Measurements from ENCODE around the gene OS9. TPM values are rescaled to one million over a fixed set of nuclear protein-coding genes. Genes with fewer than 3 reads are reported as not detected.

The OS9 gene
- total RNA-seq, 1 donor = 211 TPM

GRCh38 chr12:57730336-57731067, 36.6 kb downstream of the OS9 start:
- Histone ChIP-seq H3K4me2 (ENCODE audit: insufficient read depth, low read length) (no peak overlapping the region), H3K79me2 (ENCODE audit: insufficient read depth, low read length) (no peaks in the 10 kb centered on the region), H4K20me1 (ENCODE audit: insufficient read depth, low read length) (peaks cover 6% of the 10 kb centered on the region), H3K4me3 (ENCODE audit: insufficient read depth, low read length) (no peak overlapping the region), H3K27ac (ENCODE audit: low read depth, low read length) (no peak overlapping the region), H3K9me3 (ENCODE audit: low read depth, low read length) (no peaks in the 10 kb centered on the region), H3K36me3 (ENCODE audit: insufficient read depth, low read length) (no peaks in the 10 kb centered on the region), H3K4me1 (ENCODE audit: insufficient read depth, low read length) (peaks cover 4% of the 10 kb centered on the region), H2AFZ (ENCODE audit: low read length) (no peak overlapping the region), H3K27me3 (ENCODE audit: insufficient read depth, low read length) (peaks cover 33% of the 10 kb centered on the region)
- TF ChIP-seq CTCF (IDR thresholded peaks at IDR 0.05; ENCODE audit: extremely low read depth, low read depth, low read length) = no peak
- peak; percentile 10 for DNase-seq (ENCODE audit: insufficient read length, low spot score, missing footprints)

GRCh38 chr12:57731411-57732080, 37.6 kb downstream of the OS9 start:
- Histone ChIP-seq H3K9me3 (ENCODE audit: low read depth, low read length) (no peaks in the 10 kb centered on the region), H3K4me3 (ENCODE audit: insufficient read depth, low read length) (no peak overlapping the region), H2AFZ (ENCODE audit: low read length) (no peak overlapping the region), H4K20me1 (ENCODE audit: insufficient read depth, low read length) (peaks cover 6% of the 10 kb centered on the region), H3K4me1 (ENCODE audit: insufficient read depth, low read length) (peaks cover 7% of the 10 kb centered on the region), H3K27ac (ENCODE audit: low read depth, low read length) (no peak overlapping the region), H3K4me2 (ENCODE audit: insufficient read depth, low read length) (no peak overlapping the region), H3K36me3 (ENCODE audit: insufficient read depth, low read length) (no peaks in the 10 kb centered on the region), H3K79me2 (ENCODE audit: insufficient read depth, low read length) (no peaks in the 10 kb centered on the region), H3K27me3 (ENCODE audit: insufficient read depth, low read length) (peaks cover 43% of the 10 kb centered on the region)
- TF ChIP-seq CTCF (IDR thresholded peaks at IDR 0.05; ENCODE audit: extremely low read depth, low read depth, low read length) = no peak
- peak; percentile 57 for DNase-seq (ENCODE audit: insufficient read length, low spot score, missing footprints)

GRCh38 chr12:57732270-57732669, 38.3 kb downstream of the OS9 start:
- Histone ChIP-seq H3K27me3 (ENCODE audit: insufficient read depth, low read length) (peaks cover 50% of the 10 kb centered on the region), H3K4me3 (ENCODE audit: insufficient read depth, low read length) (no peak overlapping the region), H3K79me2 (ENCODE audit: insufficient read depth, low read length) (no peaks in the 10 kb centered on the region), H3K27ac (ENCODE audit: low read depth, low read length) (no peak overlapping the region), H4K20me1 (ENCODE audit: insufficient read depth, low read length) (peaks cover 6% of the 10 kb centered on the region), H3K4me2 (ENCODE audit: insufficient read depth, low read length) (no peak overlapping the region), H3K4me1 (ENCODE audit: insufficient read depth, low read length) (peaks cover 9% of the 10 kb centered on the region), H3K9me3 (ENCODE audit: low read depth, low read length) (no peaks in the 10 kb centered on the region), H3K36me3 (ENCODE audit: insufficient read depth, low read length) (no peaks in the 10 kb centered on the region), H2AFZ (ENCODE audit: low read length) (no peak overlapping the region)
- peak; percentile 26 for DNase-seq (ENCODE audit: insufficient read length, low spot score, missing footprints)
- no peak for TF ChIP-seq CTCF (IDR thresholded peaks at IDR 0.05; ENCODE audit: extremely low read depth, low read depth, low read length)

Measured in osteoblast (primary cell).